Activated CD8-positive, alpha-beta memory T cell treated with anti-CD3 and anti-CD28 coated beads for 36 hours (primary cell): ENCODE results near the gene MEGF6. TPM values are rescaled to one million over a fixed set of nuclear protein-coding genes. Genes with fewer than 3 reads are reported as not detected.

ENCODE experiments used
- CTCF ChIA-PET: fragments of 350-600 bp; sonication (Branson Sonifier 250); formaldehyde crosslinking; loops from one replicate; lab custom pipeline; 2021; ENCODE audit warnings: antibody characterized with exemption; lab: Charles Lee
- POLR2A ChIA-PET: fragments of 350-600 bp; sonication (Branson Sonifier 250); formaldehyde crosslinking; loops from one replicate; lab custom pipeline; 2021; ENCODE audit warnings: antibody characterized with exemption; lab: Charles Lee
- total RNA-seq, 2 experiments: library from RNA; stranded (reverse); gene quantifications; one replicate each; pipeline ENCODE4 v1.2.3, GENCODE V29; 2021

The MEGF6 gene
- total RNA-seq, 2 experiments from 2014 or later, result 1.3 to 1.6 TPM

- CTCF ChIA-PET, result interaction anchor here (1.2 kb wide), 1 partner anchor 127 kb away, joined by 3 read pairs; no protein-coding TSS in a partner anchor
- POLR2A ChIA-PET, result no interaction called here
Observed at GRCh38 chr1:3617806-3618345, 6.6 kb upstream of the MEGF6 start.

DNA sequence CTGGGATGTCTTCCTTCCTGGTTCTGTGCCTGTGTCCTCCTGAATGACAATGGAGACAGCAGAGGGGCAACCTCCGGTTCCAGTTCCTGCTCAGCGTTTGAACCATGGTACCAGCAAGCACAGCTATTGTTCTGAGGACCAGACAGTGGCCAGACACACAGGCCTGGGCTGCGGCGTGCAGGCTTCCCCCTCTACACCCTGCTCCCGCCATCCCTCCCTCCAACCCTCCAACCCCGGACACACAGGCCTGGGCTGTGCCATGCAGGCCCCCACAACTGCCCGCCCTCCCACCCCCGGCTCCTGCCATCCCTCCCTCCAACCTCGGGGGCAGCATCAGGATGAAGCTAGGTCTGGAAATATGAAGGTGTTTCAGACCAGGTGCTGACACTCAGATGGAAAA is 5.6 kb upstream of the MEGF6 start:
- CTCF ChIA-PET, result interaction anchor here (1.2 kb wide), 1 partner anchor 126 kb away, joined by 3 read pairs; no protein-coding TSS in a partner anchor
- POLR2A ChIA-PET, result no interaction called here

DNA sequence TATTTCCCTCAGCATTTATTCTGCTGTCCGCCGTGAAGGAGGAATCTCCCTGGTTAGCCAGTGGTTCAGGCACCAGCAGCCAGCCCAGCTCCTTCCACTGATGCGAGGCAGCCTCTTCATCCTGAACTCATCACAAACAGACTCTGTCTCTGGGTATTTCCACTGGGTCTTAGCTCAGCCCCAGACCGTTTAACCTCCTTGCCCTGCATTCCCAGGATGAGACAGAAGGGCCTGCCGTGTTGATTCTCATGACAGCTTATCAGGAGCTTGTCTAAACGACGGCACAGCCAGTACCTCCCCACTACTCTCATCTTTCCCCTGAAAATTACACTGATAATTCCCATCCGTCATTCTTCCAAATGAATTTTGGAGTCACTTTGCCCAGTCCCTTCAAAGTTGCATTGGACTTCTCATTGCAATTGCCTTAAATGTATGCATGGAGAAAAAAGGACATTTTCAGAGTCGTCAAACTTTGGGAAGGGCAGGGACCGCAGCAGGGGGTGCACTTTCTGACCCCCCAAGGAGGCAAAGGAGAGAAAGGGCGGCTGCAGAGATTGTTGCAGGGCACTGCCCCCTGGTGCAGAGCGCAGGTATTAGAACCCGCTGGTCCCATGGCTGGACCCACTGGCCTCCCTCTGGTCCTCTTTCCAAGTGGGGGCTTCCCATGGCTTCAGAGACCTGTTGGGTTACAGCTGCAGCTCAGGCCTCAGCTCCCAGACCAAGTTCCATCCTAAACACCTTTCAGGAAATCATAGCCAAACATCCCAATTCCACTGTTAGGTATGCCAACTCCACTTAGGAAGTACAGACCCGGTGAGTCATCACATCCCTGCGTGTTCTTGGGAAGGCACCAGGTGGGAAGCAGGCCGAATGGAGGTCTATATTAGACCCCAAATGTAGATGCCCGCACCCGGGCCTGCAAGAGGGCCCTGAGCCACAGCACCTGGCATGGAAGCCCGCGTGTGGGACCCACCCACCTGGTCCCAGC is 3.7 kb upstream of the MEGF6 start:
- CTCF ChIA-PET, result interaction anchor here (0.6 kb wide), 1 partner anchor 152 kb away, joined by 4 read pairs; no protein-coding TSS in a partner anchor
- POLR2A ChIA-PET, result no interaction called here

DNA sequence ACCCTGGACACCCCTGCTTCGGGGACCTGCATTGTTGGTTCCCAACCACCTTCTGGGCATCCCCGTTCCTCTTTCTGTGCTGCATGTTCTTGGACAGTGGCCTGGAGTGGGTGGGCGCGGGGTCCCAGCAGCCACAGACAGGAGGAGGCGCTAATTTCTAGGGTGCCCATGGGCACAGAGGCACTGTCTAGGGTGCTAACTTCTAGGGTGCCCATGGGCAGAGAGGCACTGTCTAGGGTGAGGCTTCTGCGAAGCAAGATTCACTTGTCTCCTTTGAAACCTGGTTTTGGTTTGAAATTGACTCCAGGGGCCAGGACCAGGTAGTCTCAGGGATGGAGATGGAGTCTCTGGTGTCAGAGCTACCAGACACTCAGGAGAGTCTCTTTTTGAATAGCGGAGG is 815 bp upstream of the MEGF6 start:
- POLR2A ChIA-PET, result no interaction called here
- CTCF ChIA-PET, result no interaction called here

GRCh38 chr1:3610527-3611169 is 660 bp downstream of the MEGF6 start:
- CTCF ChIA-PET, result interaction anchor here (1.2 kb wide), 1 partner anchor 9 kb away, joined by 4 read pairs; no protein-coding TSS in a partner anchor
- POLR2A ChIA-PET, result no interaction called here

DNA sequence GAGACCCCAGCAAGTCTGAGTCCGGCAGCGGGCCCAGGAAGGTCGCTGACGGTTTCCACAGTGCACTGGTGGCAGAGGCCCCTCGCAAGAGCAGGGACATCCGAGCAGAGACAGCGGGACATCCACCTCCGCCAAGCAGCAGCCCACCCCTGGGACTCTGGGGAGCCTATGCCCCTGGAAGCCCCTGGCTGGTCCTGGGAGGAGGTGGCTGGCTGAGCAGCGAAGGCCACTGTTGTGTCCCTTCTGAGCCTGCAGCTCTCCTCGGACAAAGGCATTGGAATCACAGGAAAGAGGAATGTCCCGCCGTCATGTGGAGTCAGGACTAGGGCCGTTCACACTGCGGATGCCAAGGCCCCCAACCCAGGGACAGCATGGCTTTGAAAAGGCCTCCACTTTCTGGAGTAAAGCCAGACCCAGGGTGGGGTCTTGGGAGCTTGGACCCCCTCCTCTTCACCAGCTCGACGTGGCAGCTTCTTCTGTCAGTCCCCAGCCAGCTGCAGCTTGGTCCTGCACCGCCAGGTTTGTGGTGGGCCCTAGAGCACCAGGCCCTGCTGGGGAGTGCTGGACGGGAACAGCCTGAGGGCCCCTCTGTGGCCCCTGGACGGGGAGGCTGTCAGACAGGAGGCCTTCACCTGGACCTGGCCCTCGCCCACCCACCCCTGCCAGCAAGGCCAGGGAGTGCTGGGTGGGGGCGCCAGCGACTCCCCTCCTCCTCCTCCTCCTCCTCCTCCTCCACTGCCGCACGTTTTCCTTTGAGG is 1.4 kb downstream of the MEGF6 start:
- POLR2A ChIA-PET, result no interaction called here
- CTCF ChIA-PET, result interaction anchor here (1.2 kb wide), 1 partner anchor 10 kb away, joined by 4 read pairs; no protein-coding TSS in a partner anchor

DNA sequence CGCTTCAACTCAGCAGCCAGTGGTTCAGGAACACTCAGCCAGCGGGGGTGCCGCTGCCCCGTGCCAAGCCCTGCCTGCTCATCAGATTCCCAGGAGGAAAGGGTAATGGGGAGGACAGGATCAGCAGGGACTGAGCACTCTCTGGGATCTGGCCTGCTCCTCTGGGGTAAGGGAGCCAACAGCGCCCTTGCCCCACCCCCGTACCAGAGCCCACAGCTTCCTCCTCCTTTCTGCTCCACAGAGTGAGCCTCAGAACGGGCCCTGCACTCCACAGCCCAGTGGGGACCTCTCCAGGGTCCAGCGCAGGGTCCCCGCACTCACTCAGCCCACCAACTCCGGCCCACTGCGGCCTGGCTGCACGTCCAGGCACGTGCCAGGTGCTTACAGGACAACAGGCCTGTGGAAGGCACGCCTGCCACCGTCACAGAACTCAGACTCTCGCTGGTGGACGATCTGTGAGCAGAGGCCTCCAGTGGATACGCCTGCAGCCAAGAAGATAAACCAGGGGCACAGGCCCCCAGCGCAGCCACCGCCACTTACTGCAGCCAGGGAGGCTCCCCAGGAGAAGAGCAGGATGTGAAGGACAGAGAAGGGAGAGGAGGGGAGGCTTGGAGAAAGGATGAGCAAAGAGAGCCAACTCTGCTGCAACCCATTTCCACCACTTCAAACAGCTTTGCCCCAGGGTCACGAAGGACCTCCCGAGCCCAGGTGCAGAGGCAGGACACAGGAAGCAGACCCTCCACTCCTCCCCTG is 2.1 kb downstream of the MEGF6 start:
- POLR2A ChIA-PET, result no interaction called here
- CTCF ChIA-PET, result interaction anchor here (1.2 kb wide), 1 partner anchor 10 kb away, joined by 4 read pairs; no protein-coding TSS in a partner anchor

- ChIA-PET CTCF (interaction anchor here (1.3 to 1.7 kb wide), 2 partner anchors 12 to 155 kb away, joined by 3 to 5 read pairs; no protein-coding TSS in a partner anchor), POLR2A (no interaction called here)
Observed at GRCh38 chr1:3608154-3608553, 3.2 kb downstream of the MEGF6 start.

GRCh38 chr1:3607703-3608065 is 3.6 kb downstream of the MEGF6 start:
- ChIA-PET POLR2A (no interaction called here), CTCF (interaction anchor here (1.3 to 1.7 kb wide), 2 partner anchors 13 to 154 kb away, joined by 3 to 5 read pairs; no protein-coding TSS in a partner anchor)

DNA sequence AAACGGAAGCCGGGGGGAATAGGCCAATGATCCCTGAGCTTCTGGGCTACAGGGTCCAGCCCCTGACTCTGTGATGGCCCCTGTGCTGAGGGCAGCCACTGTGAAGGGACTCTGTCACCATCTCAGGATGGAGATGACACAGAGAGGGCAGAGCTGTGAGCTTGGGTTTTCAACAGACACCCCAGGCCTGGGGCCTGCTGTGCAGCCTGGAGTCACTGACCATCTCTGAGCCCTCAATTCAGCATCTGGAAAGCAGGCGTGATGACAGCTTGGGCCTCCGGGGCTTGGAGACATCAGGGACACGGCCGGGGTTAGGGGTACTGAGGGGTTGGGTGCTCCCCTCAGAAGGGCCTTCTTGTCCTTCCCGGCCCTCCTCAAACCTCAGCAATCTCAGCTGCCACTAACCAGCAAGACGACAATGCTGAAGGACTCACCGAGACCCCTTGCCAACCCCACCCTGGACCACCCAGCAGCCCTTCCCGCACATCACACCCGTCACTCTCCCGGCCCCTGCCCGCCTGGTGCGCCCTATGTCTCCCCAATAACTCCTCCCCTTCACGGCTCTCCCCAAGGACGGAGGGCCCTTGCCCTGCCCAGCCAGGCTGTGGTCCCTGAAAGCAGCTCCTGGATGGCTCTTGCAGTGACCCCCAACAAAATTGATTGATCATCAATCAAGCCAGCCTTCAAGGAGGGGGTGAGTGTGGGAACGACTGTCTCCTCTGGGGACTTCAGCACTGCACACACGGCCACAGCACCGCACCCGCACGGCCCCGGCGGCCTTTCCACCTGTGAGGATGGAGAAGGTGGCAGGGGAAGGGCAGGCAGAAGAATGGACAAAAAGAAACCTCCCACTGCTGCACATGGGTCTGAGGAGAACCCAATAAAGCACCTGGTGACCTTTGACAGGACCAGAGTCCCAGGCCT is 4.3 kb downstream of the MEGF6 start:
- ChIA-PET POLR2A (no interaction called here), CTCF (interaction anchor here (0.9 to 1.8 kb wide), 3 partner anchors 13 to 154 kb away, joined by 3 to 4 read pairs (median 3); no protein-coding TSS in a partner anchor)

- POLR2A ChIA-PET, result no interaction called here
- CTCF ChIA-PET, result interaction anchor here (1.8 kb wide), 1 partner anchor 14 kb away, joined by 4 read pairs; no protein-coding TSS in a partner anchor
Observed at GRCh38 chr1:3604997-3605823, 6.1 kb downstream of the MEGF6 start.

GRCh38 chr1:3604468-3604974 is 6.8 kb downstream of the MEGF6 start:
- ChIA-PET CTCF (no interaction called here), POLR2A (no interaction called here)

DNA sequence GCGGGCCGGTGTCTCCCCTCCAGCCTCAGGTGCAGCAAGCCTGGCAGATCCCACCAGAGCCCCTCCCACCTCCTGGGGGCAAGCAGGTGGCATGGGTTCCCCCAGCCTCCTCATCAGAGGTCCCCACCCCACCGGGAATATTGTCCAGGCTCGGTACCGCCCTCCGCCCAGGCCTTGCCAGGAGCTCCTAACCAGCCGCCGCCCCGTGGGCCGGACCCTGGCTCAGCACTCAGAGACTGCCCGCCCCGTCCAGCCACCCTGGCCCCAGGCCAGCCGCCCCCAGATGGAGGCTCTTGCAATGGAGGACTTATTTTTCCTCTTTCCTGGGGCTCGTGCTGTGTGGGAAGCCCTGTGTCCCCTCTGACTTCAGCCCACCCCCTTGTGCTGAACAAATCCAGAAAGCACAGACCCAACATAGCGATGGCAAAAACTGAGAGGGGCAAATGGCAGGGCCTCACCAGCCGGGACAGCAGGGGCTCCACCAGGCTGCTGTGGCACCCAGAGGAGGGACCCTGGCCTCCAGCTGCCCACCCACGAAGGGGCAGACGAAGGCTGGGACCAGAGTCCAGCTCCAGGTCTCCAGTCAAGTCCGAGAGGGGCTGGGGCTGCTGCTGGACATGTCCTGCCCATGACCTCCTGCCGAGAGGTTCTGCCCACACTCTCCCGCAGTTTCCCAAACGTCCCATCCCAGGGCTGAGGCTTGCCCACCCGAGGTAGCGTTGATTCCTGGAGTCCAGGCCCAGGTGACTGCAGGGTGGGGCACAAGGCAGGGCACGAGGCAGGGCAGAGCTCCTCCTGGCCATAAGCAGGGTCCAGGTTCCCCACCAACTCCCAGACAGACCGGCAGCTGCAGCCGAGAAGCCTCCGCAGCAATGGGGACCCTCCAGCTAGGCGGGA is 7.5 kb downstream of the MEGF6 start:
- CTCF ChIA-PET, result no interaction called here
- POLR2A ChIA-PET, result no interaction called here

- CTCF ChIA-PET, result no interaction called here
- POLR2A ChIA-PET, result no interaction called here
Observed at GRCh38 chr1:3603156-3603555, 8.2 kb downstream of the MEGF6 start.

- POLR2A ChIA-PET, result no interaction called here
- CTCF ChIA-PET, result no interaction called here
Observed at GRCh38 chr1:3602375-3602774, 8.9 kb downstream of the MEGF6 start.
